ENCODE measurements around the gene EPB41L4A.

Gene EPB41L4A

DNA sequence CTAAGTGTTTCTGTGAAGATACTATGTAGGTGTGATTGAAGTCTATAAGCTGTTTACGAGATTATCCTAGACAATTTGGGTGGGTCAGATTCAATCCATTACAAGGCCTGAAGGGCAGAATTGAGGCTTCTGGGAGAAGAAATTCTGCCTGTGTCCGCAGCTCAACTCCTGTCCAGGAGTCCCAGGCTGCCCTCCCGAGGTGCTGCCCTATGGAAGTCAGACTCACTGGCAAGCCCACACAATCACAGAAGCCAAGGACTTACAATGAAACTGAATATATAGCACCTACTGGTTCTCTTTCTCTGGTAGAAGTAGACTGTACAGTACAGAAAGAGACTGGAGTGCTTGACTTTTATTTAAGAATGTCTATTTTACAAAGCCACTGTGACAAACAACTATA is 74.5 kb downstream of the EPB41L4A start:
- Histone ChIP-seq H3K9me3 (ENCODE audit: control insufficient read depth, low read length) (no peaks in the 10 kb centered on the region), H3K4me3 (ENCODE audit: insufficient read depth, low read depth, low read length) (no peak overlapping the region), H3K36me3 (ENCODE audit: control insufficient read depth, insufficient read depth, low read length) (no peaks in the 10 kb centered on the region), H3K4me1 (ENCODE audit: control insufficient read depth, insufficient read depth, low read length) (peaks cover 18% of the 10 kb centered on the region), H3K27me3 (ENCODE audit: control insufficient read depth, insufficient read depth, low read length, poor library complexity, severe bottlenecking) (no peaks in the 10 kb centered on the region), H3K27ac (ENCODE audit: insufficient read depth, low read depth, low read length, poor library complexity, severe bottlenecking) (no peak overlapping the region)
- 90 to 94% methylated on average over 3 of the region's 3 CpGs for WGBS, 2 experiments

- no peak overlapping the region for H3K4me3 ChIP-seq (ENCODE audit: insufficient read depth, low read depth, low read length)
- H3K27ac ChIP-seq (ENCODE audit: insufficient read depth, low read depth, low read length, poor library complexity, severe bottlenecking): no peak overlapping the region
- no peaks in the 10 kb centered on the region for H3K27me3 ChIP-seq (ENCODE audit: control insufficient read depth, insufficient read depth, low read length, poor library complexity, severe bottlenecking)
- H3K4me1 ChIP-seq (ENCODE audit: control insufficient read depth, insufficient read depth, low read length): no peaks in the 10 kb centered on the region
- H3K9me3 ChIP-seq (ENCODE audit: control insufficient read depth, low read length): no peaks in the 10 kb centered on the region
- 32 to 40% methylated on average over 3 of the region's 3 CpGs for WGBS, 2 experiments
- no peaks in the 10 kb centered on the region for H3K36me3 ChIP-seq (ENCODE audit: control insufficient read depth, insufficient read depth, low read length)
Observed at GRCh38 chr5:112342389-112342788, 76.7 kb downstream of the EPB41L4A start.

DNA sequence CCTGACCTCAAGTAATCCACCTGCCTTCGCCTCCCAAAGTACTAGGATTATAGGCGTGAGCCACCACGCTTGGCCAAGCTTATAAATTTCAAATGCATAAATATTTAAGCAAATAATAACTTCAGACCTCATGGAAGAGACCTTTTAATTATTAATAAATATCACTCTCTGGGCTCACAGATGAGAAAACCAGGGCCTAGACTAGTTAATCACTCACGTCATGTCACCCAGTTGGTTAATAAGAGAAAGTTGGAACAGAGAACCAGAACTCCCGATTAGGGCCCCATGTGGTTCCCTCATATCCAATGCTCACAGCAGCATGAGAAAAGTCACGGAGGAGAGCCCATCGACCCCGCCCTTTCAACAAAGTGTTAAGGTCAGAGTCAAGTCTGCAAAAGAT is 79.3 kb downstream of the EPB41L4A start:
- Histone ChIP-seq H3K4me1 (ENCODE audit: control insufficient read depth, insufficient read depth, low read length) (no peaks in the 10 kb centered on the region), H3K4me3 (ENCODE audit: insufficient read depth, low read depth, low read length) (no peak overlapping the region), H3K9me3 (ENCODE audit: control insufficient read depth, low read length) (no peaks in the 10 kb centered on the region), H3K27ac (ENCODE audit: insufficient read depth, low read depth, low read length, poor library complexity, severe bottlenecking) (no peak overlapping the region), H3K27me3 (ENCODE audit: control insufficient read depth, insufficient read depth, low read length, poor library complexity, severe bottlenecking) (no peaks in the 10 kb centered on the region), H3K36me3 (ENCODE audit: control insufficient read depth, insufficient read depth, low read length) (no peaks in the 10 kb centered on the region)
- WGBS, 2 experiments: 97 to 98% methylated on average over 8 of the region's 8 CpGs

- 81 to 83% methylated on average over 5 of the region's 5 CpGs for WGBS, 2 experiments
- no peak overlapping the region for H3K4me3 ChIP-seq (ENCODE audit: insufficient read depth, low read depth, low read length)
- H3K27me3 ChIP-seq (ENCODE audit: control insufficient read depth, insufficient read depth, low read length, poor library complexity, severe bottlenecking): no peaks in the 10 kb centered on the region
- no peaks in the 10 kb centered on the region for H3K4me1 ChIP-seq (ENCODE audit: control insufficient read depth, insufficient read depth, low read length)
- no peaks in the 10 kb centered on the region for H3K36me3 ChIP-seq (ENCODE audit: control insufficient read depth, insufficient read depth, low read length)
- no peaks in the 10 kb centered on the region for H3K9me3 ChIP-seq (ENCODE audit: control insufficient read depth, low read length)
- H3K27ac ChIP-seq (ENCODE audit: insufficient read depth, low read depth, low read length, poor library complexity, severe bottlenecking): no peak overlapping the region
Observed at GRCh38 chr5:112338681-112339337, 80.3 kb downstream of the EPB41L4A start.

DNA sequence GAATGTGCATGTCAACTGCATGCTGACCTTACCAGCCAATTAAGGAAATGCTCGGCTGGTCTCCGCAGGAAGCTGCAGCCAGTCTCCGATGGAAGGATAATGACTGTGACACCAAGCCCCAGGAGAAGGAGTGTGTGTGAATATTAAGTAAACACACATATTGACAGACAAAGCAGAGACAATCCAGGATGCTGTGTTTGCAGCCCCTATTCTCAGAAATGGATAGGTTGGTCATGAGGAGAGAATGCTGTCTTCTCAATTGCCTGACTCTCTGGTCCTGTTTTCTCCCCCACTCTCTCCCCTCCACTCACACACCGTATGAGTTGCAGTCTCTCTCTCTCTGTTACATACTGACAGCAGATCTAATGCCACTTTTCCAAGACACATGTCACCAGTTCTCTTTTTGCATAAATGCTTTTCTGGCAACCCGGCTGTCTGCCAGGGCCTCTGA is 85.7 kb downstream of the EPB41L4A start:
- Histone ChIP-seq H3K27ac (ENCODE audit: insufficient read depth, low read depth, low read length, poor library complexity, severe bottlenecking) (no peak overlapping the region), H3K36me3 (ENCODE audit: control insufficient read depth, insufficient read depth, low read length) (no peaks in the 10 kb centered on the region), H3K27me3 (ENCODE audit: control insufficient read depth, insufficient read depth, low read length, poor library complexity, severe bottlenecking) (no peaks in the 10 kb centered on the region), H3K4me1 (ENCODE audit: control insufficient read depth, insufficient read depth, low read length) (peaks cover 8% of the 10 kb centered on the region), H3K9me3 (ENCODE audit: control insufficient read depth, low read length) (no peaks in the 10 kb centered on the region), H3K4me3 (ENCODE audit: insufficient read depth, low read depth, low read length) (no peak overlapping the region)
- 45 to 63% methylated on average over 5 of the region's 5 CpGs for WGBS, 2 experiments

GRCh38 chr5:112331892-112332291 is 87.2 kb downstream of the EPB41L4A start:
- peaks cover 8% of the 10 kb centered on the region for H3K4me1 ChIP-seq (ENCODE audit: control insufficient read depth, insufficient read depth, low read length)

GRCh38 chr5:112329419-112330090 is 89.5 kb downstream of the EPB41L4A start:
- Histone ChIP-seq H3K27ac (ENCODE audit: insufficient read depth, low read depth, low read length, poor library complexity, severe bottlenecking) (no peak overlapping the region), H3K36me3 (ENCODE audit: control insufficient read depth, insufficient read depth, low read length) (no peaks in the 10 kb centered on the region), H3K4me1 (ENCODE audit: control insufficient read depth, insufficient read depth, low read length) (peaks cover 8% of the 10 kb centered on the region), H3K27me3 (ENCODE audit: control insufficient read depth, insufficient read depth, low read length, poor library complexity, severe bottlenecking) (no peaks in the 10 kb centered on the region), H3K4me3 (ENCODE audit: insufficient read depth, low read depth, low read length) (no peak overlapping the region), H3K9me3 (ENCODE audit: control insufficient read depth, low read length) (no peaks in the 10 kb centered on the region)
- WGBS, 2 experiments: 69 to 77% methylated on average over 5 of the region's 5 CpGs

More at GRCh38 chr5:112331892-112332291, 87.2 kb downstream of the EPB41L4A start:
- no peak overlapping the region for H3K4me3 ChIP-seq (ENCODE audit: insufficient read depth, low read depth, low read length)
- H3K27ac ChIP-seq (ENCODE audit: insufficient read depth, low read depth, low read length, poor library complexity, severe bottlenecking): no peak overlapping the region
- H3K27me3 ChIP-seq (ENCODE audit: control insufficient read depth, insufficient read depth, low read length, poor library complexity, severe bottlenecking): no peaks in the 10 kb centered on the region
- 85 to 94% methylated on average over 2 of the region's 2 CpGs for WGBS, 2 experiments
- no peaks in the 10 kb centered on the region for H3K36me3 ChIP-seq (ENCODE audit: control insufficient read depth, insufficient read depth, low read length)
- no peaks in the 10 kb centered on the region for H3K9me3 ChIP-seq (ENCODE audit: control insufficient read depth, low read length)

- H3K4me1 ChIP-seq (ENCODE audit: control insufficient read depth, insufficient read depth, low read length): no peaks in the 10 kb centered on the region
- no peaks in the 10 kb centered on the region for H3K36me3 ChIP-seq (ENCODE audit: control insufficient read depth, insufficient read depth, low read length)
- no peaks in the 10 kb centered on the region for H3K27me3 ChIP-seq (ENCODE audit: control insufficient read depth, insufficient read depth, low read length, poor library complexity, severe bottlenecking)
- H3K4me3 ChIP-seq (ENCODE audit: insufficient read depth, low read depth, low read length): no peak overlapping the region
- H3K9me3 ChIP-seq (ENCODE audit: control insufficient read depth, low read length): no peaks in the 10 kb centered on the region
- H3K27ac ChIP-seq (ENCODE audit: insufficient read depth, low read depth, low read length, poor library complexity, severe bottlenecking): no peak overlapping the region
Observed at GRCh38 chr5:112323166-112323565, 95.9 kb downstream of the EPB41L4A start.

DNA sequence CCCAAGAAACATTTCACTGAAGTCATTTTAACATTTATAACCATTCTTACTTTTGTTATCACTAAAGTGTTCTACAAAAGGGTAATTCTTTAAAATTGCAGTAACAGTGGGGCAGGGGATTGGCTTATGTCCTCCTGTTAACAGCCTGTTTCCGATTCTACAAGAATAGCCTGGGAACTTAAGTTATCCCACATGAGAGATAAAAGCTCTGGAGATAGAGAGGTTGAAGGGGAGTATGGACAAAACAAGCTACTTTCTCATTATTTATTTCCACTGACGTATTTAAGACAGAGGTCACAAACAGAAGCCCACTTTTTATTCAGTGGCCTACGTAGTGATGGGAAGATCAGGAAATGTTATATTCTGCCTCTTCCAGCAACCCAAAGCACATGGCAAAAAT is 98.7 kb downstream of the EPB41L4A start:
- no peaks in the 10 kb centered on the region for H3K36me3 ChIP-seq (ENCODE audit: control insufficient read depth, insufficient read depth, low read length)
- no peak overlapping the region for H3K4me3 ChIP-seq (ENCODE audit: insufficient read depth, low read depth, low read length)
- WGBS, 2 experiments: 91 to 98% methylated on average over 3 of the region's 3 CpGs
- no peaks in the 10 kb centered on the region for H3K4me1 ChIP-seq (ENCODE audit: control insufficient read depth, insufficient read depth, low read length)
- no peaks in the 10 kb centered on the region for H3K27me3 ChIP-seq (ENCODE audit: control insufficient read depth, insufficient read depth, low read length, poor library complexity, severe bottlenecking)
- H3K27ac ChIP-seq (ENCODE audit: insufficient read depth, low read depth, low read length, poor library complexity, severe bottlenecking): no peak overlapping the region
- no peaks in the 10 kb centered on the region for H3K9me3 ChIP-seq (ENCODE audit: control insufficient read depth, low read length)

- no peak overlapping the region for H3K4me3 ChIP-seq (ENCODE audit: insufficient read depth, low read depth, low read length)
- no peaks in the 10 kb centered on the region for H3K36me3 ChIP-seq (ENCODE audit: control insufficient read depth, insufficient read depth, low read length)
- no peaks in the 10 kb centered on the region for H3K4me1 ChIP-seq (ENCODE audit: control insufficient read depth, insufficient read depth, low read length)
- H3K9me3 ChIP-seq (ENCODE audit: control insufficient read depth, low read length): no peaks in the 10 kb centered on the region
- H3K27me3 ChIP-seq (ENCODE audit: control insufficient read depth, insufficient read depth, low read length, poor library complexity, severe bottlenecking): no peaks in the 10 kb centered on the region
- WGBS, 2 experiments: 89 to 95% methylated on average over 2 of the region's 2 CpGs
- H3K27ac ChIP-seq (ENCODE audit: insufficient read depth, low read depth, low read length, poor library complexity, severe bottlenecking): no peak overlapping the region
Observed at GRCh38 chr5:112318346-112318745, 100.7 kb downstream of the EPB41L4A start.

Data from ectodermal cell (in vitro differentiated cells).